HG03060 (cell line): Measurements from ENCODE around the gene LRRC46.

Experiments
- ATAC-seq: cut with Tn5 transposase; IDR thresholded peaks from one replicate; pipeline ENCODE4 v1.9.1; 2021; ENCODE audit warnings: low read depth, moderate number of reproducible peaks; ENCODE audit not compliant: unreplicated experiment

The LRRC46 gene

DNA sequence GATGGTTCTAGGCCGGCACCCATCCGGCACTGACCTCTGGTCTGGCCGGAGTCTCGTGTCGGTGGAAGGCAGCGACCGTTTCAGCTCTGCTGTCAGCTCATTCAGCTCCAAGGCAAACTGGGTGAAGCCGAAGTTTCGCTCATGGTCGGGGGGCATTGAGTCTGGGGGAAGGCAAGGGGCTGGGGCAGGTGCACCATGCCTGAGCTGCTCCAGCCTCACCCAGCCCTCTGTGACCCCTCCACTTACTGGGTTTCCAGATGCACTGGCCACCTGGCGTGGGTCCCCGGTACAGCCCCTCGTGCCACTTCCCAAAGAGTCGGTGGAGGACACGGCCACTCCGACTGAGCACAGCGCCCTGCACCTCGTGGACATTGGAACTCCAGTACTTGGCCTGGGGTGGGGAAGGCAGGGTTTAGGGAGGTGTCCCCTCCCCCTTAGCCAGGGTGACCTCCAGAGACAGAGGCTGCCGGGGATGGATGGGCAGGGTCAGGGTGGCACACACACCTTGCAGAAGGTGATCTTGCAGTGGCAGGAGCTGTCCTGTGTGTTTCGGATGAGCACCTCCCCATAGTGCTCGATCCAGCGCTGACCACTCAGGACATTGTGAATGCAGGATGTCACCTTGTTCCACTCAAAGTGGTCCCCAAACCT, 22.5 kb upstream of the LRRC46 start:
- no peak for ATAC-seq

DNA sequence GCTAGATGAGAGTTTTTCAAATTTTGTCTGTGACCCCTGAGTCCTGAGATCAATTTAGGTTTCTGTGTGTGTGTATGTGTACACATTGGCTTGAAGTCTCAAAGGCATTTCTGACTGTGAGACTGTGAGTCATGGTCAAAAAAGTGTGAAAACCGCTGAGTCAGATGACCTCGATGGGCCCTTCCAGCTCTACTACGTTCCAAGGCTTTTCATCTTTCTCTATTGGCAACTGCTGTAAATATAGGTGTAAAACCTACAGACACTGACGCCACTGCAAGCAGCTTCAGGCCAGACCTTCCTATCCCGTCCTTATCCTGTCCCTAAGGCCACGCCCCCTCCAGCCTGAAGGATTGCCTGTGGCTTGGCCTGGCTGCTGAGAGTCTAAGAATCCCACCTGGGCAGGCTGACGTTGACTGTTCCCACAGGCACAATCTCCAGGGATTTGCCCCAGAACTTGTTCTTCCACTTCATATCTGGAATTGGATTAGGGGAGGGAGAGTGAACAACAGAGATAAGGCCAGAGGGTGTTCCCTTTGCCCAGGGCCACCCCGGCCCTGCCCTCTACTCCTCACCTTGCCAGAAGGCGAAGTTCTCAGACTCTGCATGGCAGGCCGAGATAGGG, 21.2 kb upstream of the LRRC46 start:
- ATAC-seq = peak; percentile 66

DNA sequence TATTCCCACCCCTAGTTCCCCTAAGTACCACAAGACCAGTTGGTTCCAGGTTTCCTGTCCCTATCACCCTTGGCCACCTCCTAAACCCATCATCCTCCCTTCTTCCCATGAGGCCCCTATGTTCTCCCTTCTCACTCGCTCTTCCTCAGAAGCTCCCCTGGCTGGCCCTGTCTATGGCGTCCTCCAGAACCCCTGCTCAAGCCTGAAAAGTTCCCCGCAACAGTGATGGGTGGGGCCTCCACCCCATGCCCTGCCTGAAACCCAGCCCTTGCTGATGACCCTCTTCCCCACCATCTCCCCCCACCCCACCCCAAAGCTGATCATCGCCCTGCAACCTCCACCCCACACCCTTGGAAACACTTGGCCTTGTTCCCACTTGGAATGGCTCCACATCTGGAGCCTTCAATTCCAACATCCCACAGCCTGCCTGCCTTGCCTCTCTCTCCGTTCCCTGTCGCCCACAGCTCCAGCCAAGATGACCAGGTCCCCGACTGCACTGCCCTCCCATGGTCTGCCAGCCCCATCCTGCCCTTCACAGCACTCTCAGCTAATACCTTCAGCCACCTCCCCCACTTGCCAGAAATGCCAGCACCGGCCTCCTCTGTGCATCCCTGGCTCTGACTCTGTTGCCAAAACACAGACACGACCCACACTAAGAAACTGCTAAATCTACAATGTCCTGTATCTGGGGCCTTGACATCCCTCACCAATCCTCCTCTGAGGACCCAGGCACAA, 20.4 kb upstream of the LRRC46 start:
- no peak for ATAC-seq

DNA sequence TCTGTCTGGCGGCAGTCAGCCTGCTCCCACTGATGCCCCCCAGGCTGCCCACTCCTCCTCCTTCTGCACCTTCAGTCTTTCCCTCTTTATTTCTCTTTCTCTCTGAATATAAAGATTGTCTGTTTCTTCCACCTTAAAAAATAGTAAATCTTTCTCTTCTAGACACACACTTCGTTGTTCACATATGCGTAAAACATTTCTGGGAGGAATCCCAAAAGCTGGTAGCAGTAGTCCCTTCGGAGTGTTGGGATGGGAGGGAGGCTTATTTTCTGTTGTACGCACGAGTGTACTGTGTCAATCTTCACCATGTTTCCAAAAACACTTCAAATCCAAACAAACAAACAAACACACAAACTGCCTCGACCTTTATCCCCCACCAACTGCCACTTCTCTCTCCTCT, 19.8 kb upstream of the LRRC46 start:
- no peak for ATAC-seq

DNA sequence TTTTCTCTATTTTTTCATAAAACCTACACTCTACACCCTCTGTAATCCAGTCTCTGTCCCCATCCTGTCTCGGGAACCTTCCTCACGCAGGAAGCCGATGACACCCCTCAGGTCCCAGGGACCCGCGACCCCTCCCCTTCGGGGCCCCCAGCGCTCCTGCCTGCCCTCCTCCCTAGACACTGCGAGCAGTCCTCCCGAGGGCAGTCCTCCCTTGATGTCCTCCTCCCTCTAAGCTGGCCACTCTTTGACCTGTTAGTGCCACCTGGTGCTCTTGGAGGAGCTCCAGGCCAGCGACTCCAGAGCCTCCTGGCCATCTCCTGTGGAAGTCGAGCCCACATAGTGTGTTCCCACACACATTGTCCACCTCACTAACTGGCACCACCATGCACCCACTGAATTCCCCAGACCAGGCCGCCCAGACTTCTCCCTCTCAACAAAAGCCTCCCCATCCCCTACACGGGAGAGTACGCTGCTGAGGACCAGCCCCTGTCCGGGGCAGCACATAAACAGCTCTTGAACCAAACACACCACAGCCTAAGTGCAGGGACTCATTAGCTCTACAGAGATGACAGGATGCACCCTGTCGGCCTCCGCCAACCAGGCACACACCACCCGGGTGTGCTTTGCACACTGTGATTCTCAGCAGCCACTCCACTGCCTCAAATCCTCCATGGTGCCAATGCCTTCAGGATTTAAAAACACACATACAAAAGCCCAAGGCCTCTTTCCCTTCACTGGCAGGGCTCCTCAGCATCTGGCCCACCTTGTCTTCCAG, 19.1 kb upstream of the LRRC46 start:
- ATAC-seq = no peak

DNA sequence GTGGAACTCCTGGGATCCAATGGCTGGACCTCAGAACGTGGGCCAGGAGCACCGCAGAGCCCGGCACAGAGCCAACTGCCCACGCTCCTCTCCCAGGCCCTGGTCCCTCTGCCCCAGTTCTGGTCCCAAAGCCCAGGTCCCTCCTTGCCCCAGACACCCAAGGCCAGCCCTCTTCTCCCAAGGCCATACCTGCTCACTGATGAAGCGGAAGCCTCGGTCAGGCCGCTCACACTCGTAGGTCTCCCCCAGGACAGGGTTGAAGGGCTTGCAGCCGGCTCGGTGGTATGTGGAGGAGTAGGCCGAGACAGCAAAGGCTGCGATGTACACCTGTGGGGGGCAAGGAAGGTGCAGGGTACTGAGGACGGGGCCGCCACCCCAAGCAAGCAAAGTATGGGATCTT, 18.4 kb upstream of the LRRC46 start:
- ATAC-seq = no peak

DNA sequence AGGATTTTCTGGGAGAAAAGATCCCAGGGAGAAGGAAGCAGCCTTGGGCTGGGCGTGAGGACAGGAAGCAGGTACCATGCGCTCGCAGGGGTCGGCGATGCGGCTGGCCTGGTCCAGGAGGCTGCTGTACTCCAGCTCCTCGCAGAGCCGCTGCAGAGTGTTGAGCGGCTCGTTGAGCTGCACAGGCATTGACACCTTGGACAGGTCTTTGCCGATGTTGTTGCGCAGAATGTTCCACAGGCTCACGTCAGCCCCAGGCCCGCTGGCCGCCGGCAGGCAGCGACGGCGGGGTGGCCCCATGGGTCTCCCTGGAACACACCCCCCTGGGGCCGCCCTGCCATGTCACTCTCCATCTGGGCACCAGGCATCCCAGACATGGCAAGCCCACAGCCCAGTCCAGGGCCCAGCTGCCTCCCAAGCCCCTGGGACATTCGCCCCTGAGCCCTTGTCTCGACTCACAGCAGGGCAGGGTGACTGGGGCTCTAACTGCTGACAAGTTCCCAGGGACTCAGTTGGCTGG, 17.9 kb upstream of the LRRC46 start:
- ATAC-seq = no peak

DNA sequence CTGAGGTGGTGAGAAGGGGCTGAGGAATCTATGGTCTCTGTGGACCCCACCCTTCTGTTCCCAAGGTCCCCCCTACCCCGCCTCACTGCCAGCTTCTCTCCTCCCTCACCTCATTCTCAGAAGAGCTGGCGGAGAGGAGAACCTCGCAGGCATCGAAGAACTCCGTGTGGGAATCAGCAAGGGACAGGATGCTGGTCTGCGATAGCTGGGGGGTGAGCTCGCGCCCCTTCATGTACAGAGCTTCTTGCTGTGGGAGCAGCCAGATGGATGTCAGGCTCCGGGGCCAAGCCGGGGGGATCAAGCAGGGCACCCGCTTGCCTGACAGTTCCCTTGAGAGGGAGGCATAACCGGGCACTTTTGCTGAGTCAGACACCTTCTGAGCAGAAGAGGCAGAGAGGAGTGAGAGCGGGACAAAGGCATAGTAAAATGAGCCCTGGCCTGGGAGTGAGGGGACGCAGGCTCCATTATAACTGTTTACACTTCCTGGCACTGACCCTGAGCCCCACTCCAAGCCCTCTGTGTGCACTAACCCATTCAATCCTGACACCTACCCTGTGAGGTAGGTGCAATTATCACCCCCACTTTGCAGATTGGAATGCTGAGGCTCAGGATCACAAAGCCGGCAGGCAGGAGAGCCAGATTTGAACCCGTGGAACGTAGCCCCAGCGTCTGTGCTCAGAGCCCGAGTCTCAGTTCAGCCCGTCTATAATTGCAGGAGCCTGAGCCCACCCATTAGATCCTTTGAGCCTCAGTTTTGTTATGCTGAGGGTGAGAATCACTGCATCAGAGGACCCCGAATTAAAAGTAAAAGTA, 16.2 kb upstream of the LRRC46 start:
- ATAC-seq = no peak

DNA sequence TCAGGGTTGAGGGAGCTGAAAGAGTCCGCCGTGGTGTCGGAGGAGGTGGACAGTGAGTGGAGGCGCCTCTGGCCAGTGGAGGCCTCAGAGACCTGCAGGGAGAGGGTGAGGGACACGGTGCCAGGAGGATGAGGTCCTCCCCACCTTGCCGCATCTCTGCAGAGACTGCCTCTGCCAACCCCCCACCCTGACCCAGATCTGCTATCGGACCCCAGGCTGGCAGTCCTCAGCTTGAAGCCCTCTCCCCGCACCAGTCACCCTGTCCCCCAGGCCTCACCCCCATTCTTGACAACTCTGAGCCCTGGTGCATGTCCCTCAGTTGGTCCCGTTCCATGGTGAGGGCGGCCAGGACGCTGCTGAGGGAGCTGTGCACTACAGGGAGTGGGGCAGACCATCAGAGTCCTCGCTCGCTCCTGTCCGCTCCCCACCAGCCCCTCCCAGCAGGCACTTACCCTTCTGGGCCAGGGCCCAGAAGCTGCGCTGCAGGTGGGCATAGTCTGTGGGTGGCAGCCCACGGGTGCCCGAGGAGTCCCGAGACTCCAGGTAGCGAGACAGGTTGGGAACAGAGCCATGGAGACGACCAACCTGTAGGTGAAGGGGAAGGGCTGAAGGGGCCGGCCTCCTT, 15.2 kb upstream of the LRRC46 start:
- ATAC-seq = no peak

DNA sequence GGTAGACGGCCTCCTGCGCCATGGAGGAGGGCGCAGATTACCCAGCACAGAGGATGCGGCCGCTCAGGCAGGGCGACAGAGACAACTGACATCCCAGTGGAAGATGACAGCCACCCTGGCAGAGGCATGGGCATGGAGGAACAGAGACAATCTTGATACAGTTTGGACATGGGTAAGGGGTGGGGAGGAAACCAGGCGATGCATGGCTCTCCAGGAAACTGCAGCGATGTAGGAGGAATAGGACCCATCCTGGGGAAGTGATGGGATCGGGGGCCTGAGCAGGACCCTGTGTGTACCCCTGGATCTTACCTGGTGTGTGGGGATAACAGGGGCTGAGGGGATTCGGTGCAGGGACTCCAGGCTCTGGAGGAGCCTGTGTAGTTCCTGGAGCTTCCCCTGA, 14.5 kb upstream of the LRRC46 start:
- no peak for ATAC-seq

DNA sequence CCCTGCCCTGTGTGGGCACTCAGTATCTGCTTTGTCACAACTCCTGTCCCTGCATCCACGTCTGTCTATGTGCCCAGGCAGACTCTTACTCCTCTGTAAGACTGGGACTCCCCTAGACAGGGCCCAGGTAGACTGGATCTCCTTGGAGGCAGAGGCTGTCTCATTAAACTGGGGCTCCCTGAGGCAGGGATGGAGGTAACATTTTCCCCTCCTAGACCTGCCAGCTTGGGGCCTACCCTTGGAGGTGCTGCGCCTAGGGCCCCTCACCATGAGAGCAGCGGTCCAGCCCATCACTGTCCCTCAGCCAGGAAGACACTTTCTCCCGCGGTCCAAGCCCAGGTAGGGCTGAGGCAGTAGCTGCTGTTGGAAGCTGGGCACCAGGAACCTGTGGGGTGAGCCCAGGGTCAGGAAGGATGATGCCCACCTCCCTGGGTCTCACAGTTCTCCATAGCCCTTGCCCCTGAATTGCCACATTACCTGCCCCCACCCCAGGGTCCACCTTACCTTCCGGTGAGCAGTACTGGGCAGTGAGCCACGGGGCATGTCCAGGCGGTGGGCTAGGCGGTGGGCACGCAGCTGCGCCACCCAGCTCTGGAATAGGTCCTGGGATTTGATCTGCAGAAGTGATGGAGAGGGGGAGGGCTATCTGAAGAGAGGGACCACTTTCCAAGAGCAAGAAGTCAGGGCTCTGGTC, 13.3 kb upstream of the LRRC46 start:
- no peak for ATAC-seq

DNA sequence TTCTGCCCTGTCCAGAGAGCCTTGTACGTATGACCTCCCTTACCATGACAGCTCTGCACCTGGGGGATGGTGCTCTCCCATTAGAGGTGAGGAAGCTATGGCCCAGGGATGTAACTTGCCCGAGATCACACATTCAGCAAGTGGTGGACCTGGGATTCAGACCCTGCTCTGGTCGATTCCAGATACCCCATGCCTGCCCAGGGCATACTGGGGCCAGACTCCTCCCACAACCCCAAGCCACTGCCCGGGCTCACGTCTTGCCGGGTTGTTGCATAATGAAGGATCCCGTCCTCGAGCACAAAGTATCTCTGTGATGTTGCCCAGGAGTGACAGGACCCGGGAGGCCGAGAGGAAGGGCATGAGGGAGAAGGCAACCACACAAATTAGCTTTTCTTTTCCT, 12.0 kb upstream of the LRRC46 start:
- ATAC-seq = no peak

DNA sequence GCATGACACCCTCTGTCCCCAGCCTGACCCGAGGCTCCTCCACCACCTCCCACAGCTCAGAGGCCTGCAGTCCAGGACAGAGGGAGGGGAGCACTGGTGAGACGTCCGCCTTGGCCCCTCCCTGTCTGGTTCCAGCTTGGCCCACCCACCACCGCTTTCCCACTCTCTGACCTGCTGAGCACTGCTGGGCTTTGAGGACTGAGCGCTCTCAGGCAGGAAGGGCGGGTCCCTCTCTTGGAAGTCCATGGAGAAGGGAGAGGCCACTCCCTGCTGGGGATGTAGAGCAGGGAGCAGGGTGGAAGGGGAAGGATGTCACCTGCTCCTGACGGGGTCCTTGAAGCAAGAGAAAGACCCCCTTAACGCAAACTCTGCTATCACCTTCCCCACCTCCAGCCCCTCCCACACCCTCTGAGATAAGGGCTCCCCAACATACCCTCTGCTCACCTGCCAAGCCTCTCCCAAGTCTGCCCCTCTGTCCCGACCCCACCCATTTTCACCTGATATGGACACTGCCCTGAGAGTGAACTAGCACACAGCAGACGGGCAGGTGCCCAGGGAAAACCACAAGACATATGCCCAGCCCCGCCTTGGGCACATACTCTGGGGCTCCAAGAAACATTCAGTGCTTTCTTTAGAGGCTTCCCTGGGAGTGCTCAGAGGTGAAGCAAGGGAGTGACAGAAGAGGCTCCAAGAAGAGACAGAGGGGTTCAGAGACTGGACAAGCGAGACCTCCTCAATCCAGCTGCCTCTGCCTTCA, 11.3 kb upstream of the LRRC46 start:
- ATAC-seq = no peak

DNA sequence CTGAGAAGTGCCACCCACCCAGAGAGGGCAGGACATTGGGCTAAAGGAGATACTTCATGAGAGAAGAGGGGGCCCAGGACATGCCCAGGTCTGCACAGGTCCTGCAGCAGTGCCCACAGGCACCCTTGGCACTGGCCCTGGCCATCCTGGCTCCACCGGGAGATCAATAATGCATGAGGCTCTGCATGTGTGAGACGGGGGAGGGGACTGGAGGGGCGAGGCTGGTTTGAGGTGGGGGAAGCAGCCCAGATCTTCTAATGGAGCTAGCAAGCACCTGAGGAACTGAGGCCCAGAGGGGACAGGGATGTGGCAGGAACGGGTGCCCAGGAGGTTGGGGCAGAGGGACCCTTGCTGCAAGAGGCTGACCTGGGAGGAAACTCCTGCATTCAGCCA, 10.4 kb upstream of the LRRC46 start:
- no peak for ATAC-seq

DNA sequence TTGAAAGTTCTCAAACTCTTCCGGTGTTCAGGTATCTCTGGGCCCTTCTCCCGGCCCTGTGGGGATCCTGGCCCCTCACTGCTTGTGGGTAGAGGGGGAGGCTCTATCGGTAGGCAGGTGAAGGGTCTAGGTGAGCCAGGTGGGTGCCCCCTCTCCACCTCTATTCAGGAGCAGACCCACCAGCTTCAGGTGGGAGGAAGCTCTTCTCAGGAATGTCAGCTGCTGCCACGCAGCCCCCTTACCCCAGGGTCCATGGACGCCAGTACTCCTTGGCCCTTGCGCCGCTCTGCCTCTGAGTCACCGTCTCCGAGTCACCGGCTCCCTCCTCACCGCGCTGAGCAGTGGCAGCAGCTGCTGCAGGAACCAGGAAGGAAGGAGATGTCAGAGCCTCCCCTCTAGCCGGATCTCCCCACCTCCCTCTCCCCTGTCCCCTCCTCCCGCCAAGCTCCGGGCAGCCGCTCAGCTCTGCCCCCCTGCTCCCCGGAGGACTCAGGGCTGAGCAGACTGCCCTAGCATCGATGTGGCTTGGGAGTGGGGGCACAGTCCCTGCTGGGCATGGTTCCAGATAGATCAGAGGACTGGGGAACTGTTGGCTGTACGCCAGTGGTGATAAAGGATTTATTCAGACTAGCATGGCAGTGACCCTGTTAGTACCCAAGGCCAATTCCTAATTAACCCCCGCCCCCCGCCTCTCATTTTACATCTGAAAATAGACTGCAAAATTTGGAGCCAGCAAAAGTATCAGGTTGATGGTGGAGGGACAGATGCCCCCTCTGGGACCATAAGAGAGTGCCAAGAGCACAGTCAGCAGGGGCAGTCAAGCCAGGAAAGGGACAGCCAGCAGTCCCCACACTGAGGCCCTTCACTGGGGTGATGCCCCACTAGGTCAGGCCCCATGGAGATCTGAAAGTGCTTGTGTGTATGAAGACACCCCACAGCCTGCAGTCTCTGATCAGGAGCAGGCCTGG, 9.8 kb upstream of the LRRC46 start, which contains the start of gene OSBPL7:
Gene OSBPL7 (minus strand): TSS at position 371 of the 968 bp plus-strand sequence. CDS start 1,516 bp downstream, outside the sequence.
- no peak for ATAC-seq

DNA sequence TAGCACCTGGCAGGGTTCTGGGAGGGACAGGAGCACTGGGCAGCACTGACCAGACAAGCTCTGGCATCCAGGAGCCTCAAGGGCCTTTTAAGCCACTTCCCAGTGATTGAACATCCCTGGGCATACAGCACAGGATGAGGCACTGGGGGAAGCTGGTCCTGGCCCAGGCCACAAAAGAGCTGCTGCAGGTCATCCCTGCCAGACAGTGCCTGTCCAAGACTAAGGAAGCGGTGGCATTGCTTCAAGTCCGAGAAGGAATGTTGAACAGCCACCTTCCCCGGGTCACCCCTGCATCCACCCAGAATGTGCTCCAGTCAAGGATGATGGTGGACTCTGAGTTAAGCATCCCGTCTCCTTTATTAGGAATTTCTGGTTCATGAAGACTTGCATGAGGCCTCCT, 8.7 kb upstream of the LRRC46 start:
- no peak for ATAC-seq

DNA sequence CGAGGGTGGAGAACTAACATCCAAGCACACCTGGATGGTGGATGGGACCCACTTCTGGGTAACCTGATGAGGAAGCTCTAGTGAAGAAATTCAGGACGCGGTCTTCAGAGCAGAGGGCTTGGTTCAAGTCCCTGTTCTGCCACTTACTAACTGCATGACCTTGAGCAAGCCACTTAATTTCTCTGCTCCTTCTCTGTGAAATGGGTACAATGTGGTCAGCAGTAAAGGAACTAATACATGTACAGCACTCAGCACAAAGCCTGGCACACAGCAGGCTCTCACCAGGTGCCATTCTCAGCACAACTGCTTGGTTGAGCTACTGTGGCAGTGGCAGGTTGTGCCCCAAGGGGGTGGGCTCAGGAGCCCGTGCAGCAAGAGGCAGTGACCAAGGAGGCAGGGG, 8.0 kb upstream of the LRRC46 start:
- no peak for ATAC-seq
